Measurements from ENCODE around the gene SNAP47.

GRCh38 chr1:227733309-227733705 is 1.9 kb upstream of the SNAP47 start:
- TF ChIP-seq CTCF (IDR thresholded peaks at IDR 0.05; ENCODE audit: poor library complexity, severe bottlenecking) (no peak), EZH2 (IDR thresholded peaks at IDR 0.05; ENCODE audit: borderline replicate concordance, insufficient read depth, low read length, poor library complexity, severe bottlenecking) (no peak), SMC3 (conservative IDR thresholded peaks at IDR 0.05; ENCODE audit: poor library complexity) (no peak)
